C4-2B (cell line): ENCODE results near the gene ALG2.

Experiments used
- CTCF ChIP-seq: fragments of 450-650 bp; conservative IDR thresholded peaks from 2 replicates; pipeline ENCODE4 v1.5.1; 2017; ENCODE audit warnings: mild to moderate bottlenecking
- ZFX ChIP-seq: fragments of 450-650 bp; IDR thresholded peaks from 2 replicates; pipeline ENCODE4 v1.6.1; 2017

- TF ChIP-seq CTCF (no peak), ZFX (no peak)
These were observed 15.6 kb upstream of the ALG2 start for GRCh38 chr9:99237356-99237755.
